Astrocyte (in vitro differentiated cells and primary cell): ENCODE data around the gene C11orf54. TPM values are rescaled to one million over a fixed set of nuclear protein-coding genes. Genes with fewer than 3 reads are reported as not detected.
A peak's percentile ranks its signal among the peaks of the same experiment; 100 is the strongest.

ENCODE experiments used
- DNase-seq: peaks from one replicate; pipeline ENCODE4 v3.0.0-alpha.2; 2010; ENCODE audit warnings: low read depth
- FAIRE-seq: peaks from 2 replicates; lab custom pipeline; 2011; peaks lifted over from hg19 to GRCh38; lab: Jason Lieb, UNC
- H2AFZ ChIP-seq: 2 replicates; pipeline ENCODE4 v1.6.0; 2012; ENCODE audit warnings: low read depth, low read length, inconsistent platforms
- H3K27ac ChIP-seq: 2 replicates; pipeline ENCODE4 v1.5.1; 2011; ENCODE audit warnings: low read depth, low read length, inconsistent platforms
- H3K27me3 ChIP-seq: 2 replicates; pipeline ENCODE4 v1.6.0; 2011; ENCODE audit warnings: low read length, inconsistent platforms; ENCODE audit not compliant: insufficient read depth
- H3K36me3 ChIP-seq: 2 replicates; pipeline ENCODE4 v1.5.1; 2011; ENCODE audit warnings: low read length, inconsistent platforms; ENCODE audit not compliant: insufficient read depth
- H3K4me1 ChIP-seq: 2 replicates; pipeline ENCODE4 v1.5.1; 2011; ENCODE audit warnings: low read length, inconsistent platforms; ENCODE audit not compliant: insufficient read depth
- H3K4me2 ChIP-seq: 2 replicates; pipeline ENCODE4 v1.6.0; 2012; ENCODE audit warnings: low read length, inconsistent platforms
- H3K4me3 ChIP-seq: 2 replicates; pipeline ENCODE4 v1.5.1; 2011; ENCODE audit warnings: low read depth, mild to moderate bottlenecking, low read length, inconsistent platforms; ENCODE audit not compliant: insufficient read depth
- H3K79me2 ChIP-seq: 2 replicates; pipeline ENCODE4 v1.6.0; 2012; ENCODE audit warnings: mild to moderate bottlenecking, low read length, inconsistent platforms; ENCODE audit not compliant: insufficient read depth
- H3K9ac ChIP-seq: 2 replicates; pipeline ENCODE4 v1.6.0; 2012; ENCODE audit warnings: mild to moderate bottlenecking, low read length, inconsistent platforms
- H3K9me3 ChIP-seq: 2 replicates; pipeline ENCODE4 v1.5.1; 2012; ENCODE audit warnings: low read depth, mild to moderate bottlenecking, low read length, inconsistent platforms; ENCODE audit not compliant: insufficient read depth
- H4K20me1 ChIP-seq: 2 replicates; pipeline ENCODE4 v1.6.0; 2012; ENCODE audit warnings: low read length, inconsistent platforms; ENCODE audit not compliant: insufficient read depth
- H3K27ac Mint-ChIP-seq: one replicate; pipeline ENCODE4 v1.8.0; 2021; ENCODE audit warnings: mild to moderate bottlenecking, mixed read lengths; ENCODE audit not compliant: unreplicated experiment
- H3K27me3 Mint-ChIP-seq: one replicate; pipeline ENCODE4 v1.8.0; 2021; ENCODE audit warnings: low read depth, mixed read lengths; ENCODE audit not compliant: unreplicated experiment
- H3K36me3 Mint-ChIP-seq: one replicate; pipeline ENCODE4 v1.8.0; 2021; ENCODE audit warnings: low read depth, mixed read lengths; ENCODE audit not compliant: unreplicated experiment
- H3K4me1 Mint-ChIP-seq: one replicate; pipeline ENCODE4 v1.8.0; 2021; ENCODE audit warnings: low read depth, mixed read lengths; ENCODE audit not compliant: unreplicated experiment
- H3K4me3 Mint-ChIP-seq: one replicate; pipeline ENCODE4 v1.8.0; 2021; ENCODE audit warnings: mild to moderate bottlenecking, moderate library complexity, mixed read lengths; ENCODE audit not compliant: unreplicated experiment
- H3K9me3 Mint-ChIP-seq: one replicate; pipeline ENCODE4 v1.8.0; 2021; ENCODE audit warnings: mild to moderate bottlenecking, mixed read lengths; ENCODE audit not compliant: unreplicated experiment
- EZH2 ChIP-seq: IDR thresholded peaks from 2 replicates; pipeline ENCODE4 v1.6.1; 2012; ENCODE audit warnings: mild to moderate bottlenecking, low read length, inconsistent platforms; ENCODE audit not compliant: insufficient read depth
- total RNA-seq: library from RNA; stranded (reverse); gene quantifications from 2 replicates; pipeline ENCODE4 v1.2.1, GENCODE V29; 2021
- TF ChIP-seq, protein P1 (sequence below): IDR thresholded peaks from 2 replicates; pipeline ENCODE4 v1.5.1; 2011; ENCODE audit warnings: low read depth, mild to moderate bottlenecking, inconsistent platforms, low read length, moderate library complexity; ENCODE audit not compliant: insufficient read depth

C11orf54 gene
- total RNA-seq, 1 donor from 2014 or later: 14.8 TPM

DNA sequence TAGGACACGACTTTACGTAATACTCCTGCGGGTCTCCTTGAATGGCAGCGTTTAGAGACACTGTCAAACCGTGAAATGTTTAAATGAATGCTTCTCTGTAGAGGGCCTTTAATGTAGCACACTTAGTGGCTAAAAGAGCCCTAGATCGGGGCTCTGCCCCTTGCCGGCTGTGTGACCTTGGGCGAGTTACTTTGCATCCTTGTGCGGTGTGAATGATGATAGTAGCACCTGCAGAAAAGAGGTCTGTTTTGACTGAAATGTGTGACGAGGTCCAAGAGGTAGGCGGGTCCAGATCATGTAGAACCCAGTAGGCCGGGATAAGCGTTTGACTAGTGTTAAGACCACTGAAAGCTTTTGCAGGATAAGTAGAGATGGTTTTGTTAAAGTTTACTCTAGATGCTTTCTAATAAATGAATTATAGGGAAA lies 43.5 kb downstream of the C11orf54 start:
- Histone ChIP-seq H3K9ac (peak overlapping the region; percentile 99), H2AFZ (peak overlapping the region; percentile 92), H4K20me1 (peaks cover 45% of the 10 kb centered on the region), H3K36me3 (peaks cover 10% of the 10 kb centered on the region), H3K4me1 (peaks cover 15% of the 10 kb centered on the region), H3K79me2 (peaks cover 59% of the 10 kb centered on the region), H3K9me3 (no peaks in the 10 kb centered on the region), H3K27ac (peak overlapping the region; percentile 98), H3K27me3 (no peaks in the 10 kb centered on the region), H3K4me3 (peak overlapping the region; percentile 98), H3K4me2 (peak overlapping the region; percentile 89)
- Mint-ChIP-seq H3K4me3 (peak overlapping the region; percentile 99), H3K36me3 (peaks cover 9% of the 10 kb centered on the region), H3K4me1 (peaks cover 22% of the 10 kb centered on the region), H3K27me3 (no peaks in the 10 kb centered on the region), H3K9me3 (no peaks in the 10 kb centered on the region), H3K27ac (peak overlapping the region; percentile 80)
- TF ChIP-seq, protein P1, sequence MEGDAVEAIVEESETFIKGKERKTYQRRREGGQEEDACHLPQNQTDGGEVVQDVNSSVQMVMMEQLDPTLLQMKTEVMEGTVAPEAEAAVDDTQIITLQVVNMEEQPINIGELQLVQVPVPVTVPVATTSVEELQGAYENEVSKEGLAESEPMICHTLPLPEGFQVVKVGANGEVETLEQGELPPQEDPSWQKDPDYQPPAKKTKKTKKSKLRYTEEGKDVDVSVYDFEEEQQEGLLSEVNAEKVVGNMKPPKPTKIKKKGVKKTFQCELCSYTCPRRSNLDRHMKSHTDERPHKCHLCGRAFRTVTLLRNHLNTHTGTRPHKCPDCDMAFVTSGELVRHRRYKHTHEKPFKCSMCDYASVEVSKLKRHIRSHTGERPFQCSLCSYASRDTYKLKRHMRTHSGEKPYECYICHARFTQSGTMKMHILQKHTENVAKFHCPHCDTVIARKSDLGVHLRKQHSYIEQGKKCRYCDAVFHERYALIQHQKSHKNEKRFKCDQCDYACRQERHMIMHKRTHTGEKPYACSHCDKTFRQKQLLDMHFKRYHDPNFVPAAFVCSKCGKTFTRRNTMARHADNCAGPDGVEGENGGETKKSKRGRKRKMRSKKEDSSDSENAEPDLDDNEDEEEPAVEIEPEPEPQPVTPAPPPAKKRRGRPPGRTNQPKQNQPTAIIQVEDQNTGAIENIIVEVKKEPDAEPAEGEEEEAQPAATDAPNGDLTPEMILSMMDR: no peak
- TF ChIP-seq EZH2: no peak
- DNase-seq (no peak), FAIRE-seq (no peak)

DNA sequence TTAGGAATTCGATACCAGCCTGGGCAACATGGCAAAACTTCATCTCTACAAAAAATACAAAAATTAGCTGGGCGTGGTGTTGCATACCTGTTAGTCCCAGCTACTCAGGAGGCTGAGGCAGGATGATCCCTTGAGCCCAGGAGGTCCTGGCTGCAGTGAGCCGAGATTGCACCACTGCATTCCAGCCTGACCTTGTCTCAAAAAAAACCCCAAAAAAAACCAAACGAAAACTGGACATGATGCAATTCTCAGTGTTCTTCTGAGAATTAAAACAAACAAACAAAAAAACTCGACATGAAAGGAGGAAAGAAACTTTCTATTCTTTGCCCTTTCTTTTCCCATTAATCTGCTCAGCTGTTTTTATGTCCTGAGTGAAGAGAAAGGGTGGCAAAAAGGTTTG lies 50.0 kb downstream of the C11orf54 start:
- Histone ChIP-seq H2AFZ (no peak overlapping the region), H3K4me2 (no peak overlapping the region), H3K36me3 (peaks cover 62% of the 10 kb centered on the region), H3K4me1 (peaks cover 4% of the 10 kb centered on the region), H3K27me3 (no peaks in the 10 kb centered on the region), H3K27ac (no peak overlapping the region), H3K9ac (no peak overlapping the region), H3K79me2 (peaks cover 70% of the 10 kb centered on the region), H3K4me3 (no peak overlapping the region), H3K9me3 (no peaks in the 10 kb centered on the region), H4K20me1 (peaks cover 65% of the 10 kb centered on the region)
- Mint-ChIP-seq H3K27ac (no peak overlapping the region), H3K36me3 (peaks cover 7% of the 10 kb centered on the region), H3K4me1 (peaks cover 13% of the 10 kb centered on the region), H3K9me3 (no peaks in the 10 kb centered on the region), H3K4me3 (no peak overlapping the region), H3K27me3 (no peaks in the 10 kb centered on the region)
- TF ChIP-seq, protein P1: no peak
- no peak for TF ChIP-seq EZH2
- DNase-seq: no peak
- FAIRE-seq: no peak

DNA sequence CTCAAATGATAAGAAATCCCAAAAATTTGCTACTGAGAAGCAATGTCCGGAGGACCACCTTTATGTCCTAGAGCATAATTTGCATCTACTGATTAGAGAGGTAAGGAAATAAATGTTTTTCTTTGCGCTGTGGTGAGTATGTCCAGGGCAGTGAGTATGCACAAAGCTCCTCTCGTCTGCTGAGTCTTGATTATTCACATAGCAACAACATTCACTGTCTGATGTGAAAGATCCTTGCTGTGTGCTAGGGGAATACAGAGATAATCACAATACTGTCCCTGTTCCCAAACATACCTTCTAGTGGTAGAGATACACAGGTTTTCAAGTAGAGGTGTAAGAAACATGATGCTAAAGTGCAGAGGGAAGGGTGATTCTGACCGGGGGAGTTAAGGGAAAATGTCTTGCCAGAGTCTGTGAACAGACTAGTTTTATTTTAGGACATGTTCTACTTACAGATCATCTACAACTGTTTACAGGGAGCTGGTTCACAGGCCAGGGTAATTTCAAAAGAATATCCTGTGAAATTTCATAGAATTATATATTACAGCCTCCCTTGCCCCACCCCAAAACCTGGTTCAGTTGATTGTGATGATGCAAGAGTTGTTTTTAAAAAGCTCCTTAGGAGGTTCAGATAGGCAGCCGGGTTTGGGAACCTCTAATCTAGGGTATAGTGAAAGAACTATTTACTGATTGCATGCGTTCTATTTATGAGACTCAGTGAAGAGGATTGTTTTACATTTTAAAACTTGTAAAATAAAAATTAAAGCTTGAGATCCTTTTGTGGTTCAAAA lies 55.2 kb downstream of the C11orf54 start:
- no peaks in the 10 kb centered on the region for H3K4me1 ChIP-seq
- Mint-ChIP-seq H3K4me1 (no peaks in the 10 kb centered on the region), H3K4me3 (no peak overlapping the region), H3K36me3 (peaks cover 2% of the 10 kb centered on the region), H3K27ac (no peak overlapping the region), H3K9me3 (no peaks in the 10 kb centered on the region), H3K27me3 (no peaks in the 10 kb centered on the region)
- H3K4me3 ChIP-seq: no peak overlapping the region
- H3K9ac ChIP-seq: no peak overlapping the region
- peaks cover 64% of the 10 kb centered on the region for H3K36me3 ChIP-seq
- no peaks in the 10 kb centered on the region for H3K9me3 ChIP-seq
- FAIRE-seq: no peak
- no peak overlapping the region for H3K4me2 ChIP-seq
- H3K79me2 ChIP-seq: peaks cover 60% of the 10 kb centered on the region
- peaks cover 52% of the 10 kb centered on the region for H4K20me1 ChIP-seq
- DNase-seq: no peak
- H2AFZ ChIP-seq: no peak overlapping the region
- TF ChIP-seq EZH2: no peak
- TF ChIP-seq, protein P1: no peak
- no peaks in the 10 kb centered on the region for H3K27me3 ChIP-seq
- no peak overlapping the region for H3K27ac ChIP-seq
